ENCODE results near the gene CD37. TPM values are rescaled to one million over a fixed set of nuclear protein-coding genes. Genes with fewer than 3 reads are reported as not detected.

Gene CD37
- total RNA-seq, 1 donor from 2014 or later, result not detected

- H3K4me3 Mint-ChIP-seq, result no peak overlapping the region
- no peaks in the 10 kb centered on the region for H3K27me3 Mint-ChIP-seq
- H3K36me3 Mint-ChIP-seq, result peaks cover 25% of the 10 kb centered on the region
- no peak for TF ChIP-seq CTCF (conservative IDR thresholded peaks at IDR 0.05)
- H3K27ac Mint-ChIP-seq, result no peak overlapping the region
- no peak for DNase-seq (ENCODE audit: extremely low spot score, unreplicated experiment)
- peaks cover 13% of the 10 kb centered on the region for H3K4me1 Mint-ChIP-seq (ENCODE audit: unreplicated experiment)
- H3K9me3 Mint-ChIP-seq, result no peaks in the 10 kb centered on the region
These were observed 22.0 kb downstream of the CD37 start for GRCh38 chr19:49357186-49357585.

- no peak overlapping the region for H3K27ac Mint-ChIP-seq
- H3K9me3 Mint-ChIP-seq, result no peaks in the 10 kb centered on the region
- H3K27me3 Mint-ChIP-seq, result no peaks in the 10 kb centered on the region
- TF ChIP-seq CTCF (conservative IDR thresholded peaks at IDR 0.05), result no peak
- H3K36me3 Mint-ChIP-seq, result peaks cover 13% of the 10 kb centered on the region
- no peak for DNase-seq (ENCODE audit: extremely low spot score, unreplicated experiment)
- peaks cover 13% of the 10 kb centered on the region for H3K4me1 Mint-ChIP-seq (ENCODE audit: unreplicated experiment)
- H3K4me3 Mint-ChIP-seq, result no peak overlapping the region
These were observed 24.9 kb downstream of the CD37 start for GRCh38 chr19:49359851-49360820.

- Mint-ChIP-seq H3K4me3 (no peak overlapping the region), H3K27me3 (no peaks in the 10 kb centered on the region), H3K27ac (no peak overlapping the region), H3K9me3 (no peaks in the 10 kb centered on the region), H3K4me1 (ENCODE audit: unreplicated experiment) (peaks cover 7% of the 10 kb centered on the region), H3K36me3 (peaks cover 8% of the 10 kb centered on the region)
- DNase-seq (ENCODE audit: extremely low spot score, unreplicated experiment), result peak; percentile 86
- no peak for TF ChIP-seq CTCF (conservative IDR thresholded peaks at IDR 0.05)
These were observed 26.3 kb downstream of the CD37 start for GRCh38 chr19:49361438-49362047.

- Mint-ChIP-seq H3K27me3 (no peaks in the 10 kb centered on the region), H3K27ac (no peak within 1 kb of the TSS), H3K9me3 (no peaks in the 10 kb centered on the region), H3K4me3 (no peak within 1 kb of the TSS), H3K4me1 (ENCODE audit: unreplicated experiment) (peaks cover 5% of the 10 kb centered on the region), H3K36me3 (peaks cover 6% of the 10 kb centered on the region)
- DNase-seq (ENCODE audit: extremely low spot score, unreplicated experiment), result peak; percentile 82
- TF ChIP-seq CTCF (conservative IDR thresholded peaks at IDR 0.05), result no peak
These were observed 27.1 kb downstream of the CD37 start, which contains the start of gene TEAD2 for GRCh38 chr19:49362048-49362928. Gene TEAD2, minus strand, starts transcription at chr19:49362416. Its CDS starts 2,341 bp downstream, at chr19:49360075.

DNA sequence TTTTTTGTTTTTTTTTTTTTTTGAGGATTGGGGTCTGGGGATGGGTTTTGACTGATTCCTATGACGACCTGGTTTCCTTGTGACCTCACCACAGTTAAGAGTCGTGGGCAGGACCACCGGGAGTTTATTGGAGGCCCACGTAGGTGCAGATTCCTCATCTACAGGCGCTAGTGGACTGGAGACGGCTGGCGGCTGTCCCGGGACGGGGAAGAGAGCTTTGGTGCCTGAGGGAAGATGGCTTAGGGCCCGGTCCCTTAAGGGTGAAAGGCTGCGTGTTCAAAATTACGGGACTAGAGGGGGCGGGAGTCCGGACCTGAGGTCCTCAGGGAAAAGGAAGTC lies 27.7 kb downstream of the CD37 start:
- DNase-seq (ENCODE audit: extremely low spot score, unreplicated experiment), result no peak
- H3K9me3 Mint-ChIP-seq, result no peaks in the 10 kb centered on the region
- no peaks in the 10 kb centered on the region for H3K27me3 Mint-ChIP-seq
- no peak overlapping the region for H3K4me3 Mint-ChIP-seq
- TF ChIP-seq CTCF (conservative IDR thresholded peaks at IDR 0.05), result no peak
- peaks cover 3% of the 10 kb centered on the region for H3K36me3 Mint-ChIP-seq
- no peak overlapping the region for H3K27ac Mint-ChIP-seq
- H3K4me1 Mint-ChIP-seq (ENCODE audit: unreplicated experiment), result peaks cover 5% of the 10 kb centered on the region

Measured in type B pancreatic cell (in vitro differentiated cells).